GM11168 (cell line): ENCODE measurements around the gene TMEM184B.
"Not testable (repeated sequence)": the region's sequence is repeated elsewhere in the genome, so short reads cannot be mapped to it uniquely, and the experiment has no call there.

Source experiments
- in situ Hi-C: fragments of 300-500 bp; cut with MboI; formaldehyde crosslinking; loops from one replicate; pipeline ENCODE4 v1.12.0; 2022; ENCODE audit warnings: low sequenced_read_pairs; ENCODE audit not compliant: unreplicated experiment

The TMEM184B gene

DNA sequence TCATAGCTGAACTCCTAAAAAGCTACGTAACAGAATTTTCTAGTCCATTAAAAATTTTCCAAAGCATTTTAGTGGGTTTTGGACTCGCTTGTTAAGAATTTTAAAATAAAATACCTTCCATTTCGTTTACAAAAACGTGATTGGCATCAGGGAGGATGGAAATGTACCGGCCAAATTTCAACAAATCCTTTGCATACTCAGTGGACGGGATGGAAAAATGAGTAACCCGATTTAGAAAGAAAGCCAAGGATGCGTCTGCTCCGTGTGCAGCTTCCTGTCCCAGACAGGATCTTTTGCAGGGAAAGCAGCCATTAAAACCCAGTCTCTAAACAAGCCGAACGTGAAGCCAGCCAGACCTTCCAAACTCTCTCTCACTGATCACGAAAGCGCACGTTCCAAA, 15.6 kb downstream of the TMEM184B start:
- in situ Hi-C loops: no loop called here

- in situ Hi-C loops: no loop called here
Observed at GRCh38 chr22:38255697-38256096, 17.1 kb downstream of the TMEM184B start.

DNA sequence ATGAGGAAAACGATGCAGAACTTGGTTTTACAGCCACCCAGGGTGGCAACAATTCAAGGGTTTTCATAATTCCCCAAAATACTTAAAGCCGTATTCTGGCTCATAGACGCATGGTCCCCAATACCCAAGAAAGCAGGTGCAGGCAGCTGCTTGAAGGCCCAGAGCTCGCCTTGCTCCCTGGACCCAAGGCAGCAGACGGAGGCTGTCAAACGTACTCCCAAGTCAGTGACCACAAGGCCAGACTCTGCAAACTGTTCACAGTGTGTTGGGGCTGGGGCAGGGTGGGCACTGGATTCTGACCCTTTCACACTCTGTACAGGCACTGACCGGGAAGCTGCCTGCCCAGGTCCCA, 21.5 kb downstream of the TMEM184B start:
- in situ Hi-C loops: no loop called here

- in situ Hi-C loops: no loop called here
Observed at GRCh38 chr22:38250643-38251340, 22.0 kb downstream of the TMEM184B start.

GRCh38 chr22:38249803-38250642, 22.8 kb downstream of the TMEM184B start:
- in situ Hi-C loops: no loop called here

DNA sequence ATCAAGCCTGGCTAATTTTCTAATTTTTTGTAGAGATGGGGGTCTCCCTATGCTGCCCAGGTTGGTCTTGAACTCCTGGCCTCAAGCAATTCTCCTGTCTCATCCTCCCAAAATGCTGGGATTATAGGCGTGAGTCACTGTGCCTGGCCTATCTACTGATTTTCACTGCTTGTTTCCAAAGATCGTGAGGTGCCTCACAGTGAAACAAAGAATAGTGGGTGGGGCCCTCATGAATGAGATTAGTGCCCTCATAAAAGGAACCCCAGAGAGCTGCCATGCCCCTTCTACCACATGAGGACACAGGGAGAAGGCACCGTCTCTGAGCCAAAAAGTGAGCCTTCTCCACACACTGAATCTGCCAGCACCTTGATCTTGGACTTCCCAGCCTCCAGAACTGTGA, 23.5 kb downstream of the TMEM184B start:
- in situ Hi-C loops: no loop called here

DNA sequence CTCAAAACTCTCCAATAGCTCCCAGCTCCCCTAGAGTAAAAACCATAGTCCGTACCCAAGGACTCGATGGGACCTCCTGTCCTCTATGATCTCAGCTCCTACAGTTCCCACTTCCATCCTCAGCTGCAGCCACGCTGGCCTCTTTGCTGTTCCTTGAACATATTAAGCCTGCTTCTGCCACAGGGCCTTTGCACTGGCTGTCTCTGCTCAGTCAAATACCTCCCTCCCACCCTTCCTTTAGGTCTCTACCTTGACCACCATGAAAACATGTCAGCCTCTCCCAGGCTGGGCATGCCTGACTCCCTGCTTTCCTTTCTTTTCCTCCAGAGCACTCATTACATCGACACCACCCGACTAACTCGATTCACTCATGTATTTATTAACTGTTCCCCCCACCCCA, 24.5 kb downstream of the TMEM184B start:
- in situ Hi-C loops: no loop called here

DNA sequence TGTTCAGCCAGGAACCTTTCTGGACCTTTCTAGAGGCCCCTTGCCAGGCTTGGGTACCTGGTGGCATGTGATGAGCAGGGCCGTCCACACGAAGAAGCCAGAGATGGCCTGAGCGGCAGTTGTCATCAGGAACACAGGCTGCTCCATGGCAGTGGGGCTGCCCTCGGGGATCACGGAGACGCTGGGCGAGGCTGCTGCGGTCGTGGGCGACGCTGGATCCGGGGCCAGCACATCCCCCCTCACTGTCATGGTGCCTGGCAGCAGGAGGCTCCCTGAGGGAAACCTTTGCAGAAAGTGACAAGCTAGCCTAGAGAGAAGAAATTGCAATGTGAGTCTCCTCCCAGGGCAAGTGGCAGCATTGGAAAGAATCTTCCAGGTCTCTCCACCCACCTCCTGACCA, 25.1 kb downstream of the TMEM184B start:
- in situ Hi-C loops: no loop called here

DNA sequence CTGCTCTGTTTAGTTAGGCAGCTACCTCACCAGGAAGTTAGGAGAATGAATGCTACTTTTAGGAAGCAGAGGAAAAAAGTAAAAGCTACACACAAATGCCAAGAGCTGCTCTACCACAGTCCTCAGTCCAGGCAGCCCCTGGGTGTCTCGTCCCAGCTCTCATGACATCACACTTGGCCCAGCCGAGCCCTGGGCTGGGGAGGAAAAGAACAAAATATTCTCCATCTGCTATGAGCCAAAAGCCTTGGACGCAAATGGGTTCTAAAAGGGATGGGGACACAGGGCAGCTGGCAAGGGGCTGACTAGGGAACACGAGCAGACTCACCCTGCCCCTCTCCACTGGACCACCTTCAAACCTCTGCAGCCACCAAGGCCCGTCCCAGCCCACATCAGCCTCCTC, 26.1 kb downstream of the TMEM184B start:
- in situ Hi-C loops: no loop called here

DNA sequence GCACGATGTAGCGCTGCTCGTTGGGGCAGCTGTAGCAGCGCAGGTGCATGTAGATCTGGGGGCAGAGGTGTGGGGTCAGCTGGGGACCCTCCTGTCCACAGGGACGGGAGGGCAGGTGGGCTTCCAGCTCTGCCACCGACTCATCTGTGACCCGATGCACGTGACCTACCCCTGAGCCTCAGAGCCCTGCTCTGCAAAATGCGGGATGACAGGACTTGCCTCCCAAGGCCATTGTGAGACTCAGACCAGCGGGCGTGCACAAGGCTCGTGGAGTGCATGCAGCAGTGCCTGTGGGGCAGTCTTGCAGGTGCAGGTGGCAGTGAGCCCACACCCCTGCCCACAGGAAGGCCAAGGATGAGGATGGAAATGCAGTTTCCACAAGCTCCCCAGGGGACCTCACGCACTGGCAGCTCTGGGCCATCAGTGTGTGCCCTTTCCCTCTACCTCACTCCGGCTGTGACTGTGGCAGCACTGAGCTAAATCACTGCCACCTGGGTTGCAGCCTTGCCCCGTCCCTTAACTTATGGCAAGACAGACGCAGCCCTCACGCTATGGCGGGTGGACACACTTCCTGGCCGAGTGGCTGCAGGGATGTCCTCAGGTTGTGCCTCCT, 26.7 kb downstream of the TMEM184B start:
- in situ Hi-C loops: no loop called here

- in situ Hi-C loops: no loop called here
Observed at GRCh38 chr22:38244106-38244505, 28.7 kb downstream of the TMEM184B start.

GRCh38 chr22:38243007-38243765, 29.6 kb downstream of the TMEM184B start:
- in situ Hi-C loops: no loop called here

DNA sequence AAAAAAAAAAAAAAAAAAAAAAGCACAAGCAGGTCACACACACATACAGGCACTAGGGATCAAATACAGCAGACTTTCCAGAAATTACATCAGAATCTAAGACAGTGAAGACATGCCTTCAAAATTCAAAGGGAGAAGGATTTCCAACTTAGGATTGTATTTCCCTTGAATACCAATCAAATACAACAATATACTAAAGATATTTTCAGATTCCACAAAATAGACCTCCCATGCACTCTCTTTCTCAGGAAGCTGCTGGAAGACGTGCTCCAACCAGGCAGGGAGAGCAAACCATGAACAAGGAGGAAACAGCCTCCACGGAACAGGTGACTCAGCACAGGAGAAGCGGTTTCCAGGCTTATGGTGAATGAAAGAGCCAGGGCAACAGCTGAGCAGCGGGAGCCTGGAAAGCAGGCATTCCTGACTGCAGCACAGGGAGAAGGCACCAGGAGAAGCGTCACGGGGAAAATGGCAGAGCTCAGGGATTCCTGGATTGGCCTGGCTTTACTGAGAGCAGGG, 32.0 kb downstream of the TMEM184B start:
- in situ Hi-C loops: no loop called here

GRCh38 chr22:38239101-38239761, 33.6 kb downstream of the TMEM184B start:
- in situ Hi-C loops: no loop called here

- in situ Hi-C loops: no loop called here
Observed at GRCh38 chr22:38238519-38239071, 34.2 kb downstream of the TMEM184B start.

- in situ Hi-C loops: no loop called here
Observed at GRCh38 chr22:38236786-38237185, 36.0 kb downstream of the TMEM184B start.

DNA sequence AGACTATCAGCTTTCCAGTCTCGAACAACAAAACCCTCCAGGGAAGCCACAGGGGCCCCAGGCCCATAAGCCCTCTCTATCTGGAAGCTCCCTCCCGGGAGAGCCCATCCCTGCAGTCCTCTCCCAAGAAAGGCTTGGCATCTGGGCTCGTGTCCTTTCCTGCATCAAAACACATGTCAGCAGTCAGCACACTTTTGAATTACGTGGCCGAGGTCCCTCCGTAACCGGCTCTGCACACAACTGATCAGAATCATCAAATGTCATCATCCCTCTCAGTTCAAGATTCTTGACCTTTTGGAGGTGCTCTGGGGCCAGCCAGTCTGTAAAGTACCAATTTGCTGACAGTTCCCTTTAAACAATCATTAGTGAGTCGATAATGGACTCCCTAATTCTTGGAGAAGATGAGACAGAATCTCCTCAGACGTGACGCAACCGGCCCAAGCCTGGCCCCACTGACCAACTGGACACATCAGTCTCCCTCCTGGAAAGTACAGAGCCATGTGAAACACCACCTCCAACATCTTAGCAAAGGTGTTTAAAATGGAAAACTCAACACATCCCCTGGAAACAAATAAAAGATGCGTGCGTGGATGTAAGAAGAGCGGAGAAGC, 37.5 kb downstream of the TMEM184B start:
- in situ Hi-C loops: no loop called here

- in situ Hi-C loops: not testable (repeated sequence)
Observed at GRCh38 chr22:38233856-38234255, 39.0 kb downstream of the TMEM184B start.

GRCh38 chr22:38233427-38233826, 39.4 kb downstream of the TMEM184B start:
- in situ Hi-C loops: no loop called here
